Measurements from ENCODE around the gene SYCP2L. TPM values are rescaled to one million over a fixed set of nuclear protein-coding genes. Genes with fewer than 3 reads are reported as not detected.

SYCP2L gene
- total RNA-seq, 1 donor from 2014 or later, result 6.4 TPM

DNA sequence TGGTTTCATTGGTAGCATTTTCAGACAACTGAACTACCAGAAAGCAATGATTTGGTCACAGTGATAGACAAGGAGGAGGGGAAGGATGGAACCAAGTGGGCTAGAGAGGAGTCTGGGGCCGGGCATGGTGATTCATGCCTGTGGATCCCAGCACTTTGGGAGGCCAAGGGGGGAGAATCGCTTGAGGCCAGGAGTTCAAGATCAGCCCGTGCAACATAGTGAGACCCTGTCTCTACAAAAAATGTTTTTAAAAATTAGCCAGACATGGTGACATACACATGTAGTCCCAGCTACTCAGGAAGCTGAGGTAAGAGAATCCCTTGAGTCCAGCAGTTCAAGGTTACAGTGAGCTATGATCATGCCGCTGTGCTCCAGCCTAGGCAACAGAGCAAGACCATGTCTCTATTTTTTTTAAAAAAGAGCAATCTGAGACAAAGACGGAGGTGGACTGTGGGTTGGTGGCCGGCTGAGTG is 70.6 kb downstream of the SYCP2L start:
- Histone ChIP-seq H2AFZ (ENCODE audit: low read depth, low read length) (no peak overlapping the region), H3K4me3 (ENCODE audit: insufficient read depth, low read depth, low read length) (no peak overlapping the region), H3K4me2 (ENCODE audit: low read length) (no peak overlapping the region), H3K9ac (ENCODE audit: low read length) (no peak overlapping the region), H3K79me2 (ENCODE audit: insufficient read depth, low read length) (no peaks in the 10 kb centered on the region), H3K4me1 (ENCODE audit: insufficient read depth, low read length) (peaks cover 5% of the 10 kb centered on the region), H3K9me3 (ENCODE audit: insufficient read depth, low read depth, low read length) (no peaks in the 10 kb centered on the region), H3K27me3 (ENCODE audit: insufficient read depth, low read length) (no peaks in the 10 kb centered on the region), H3K27ac (ENCODE audit: low read depth, low read length) (no peak overlapping the region), H4K20me1 (ENCODE audit: insufficient read depth, low read length) (no peaks in the 10 kb centered on the region), H3K36me3 (ENCODE audit: insufficient read depth, low read length) (no peaks in the 10 kb centered on the region)
- no peak for DNase-seq (ENCODE audit: low read depth)
- Mint-ChIP-seq H3K36me3 (ENCODE audit: low read depth, unreplicated experiment) (peaks cover 2% of the 10 kb centered on the region), H3K9me3 (ENCODE audit: unreplicated experiment) (peaks cover 4% of the 10 kb centered on the region), H3K27me3 (ENCODE audit: low read depth, unreplicated experiment) (no peaks in the 10 kb centered on the region), H3K27ac (ENCODE audit: unreplicated experiment) (no peak overlapping the region), H3K4me3 (ENCODE audit: unreplicated experiment) (no peak overlapping the region), H3K4me1 (ENCODE audit: low read depth, unreplicated experiment) (peaks cover 10% of the 10 kb centered on the region)
- TF ChIP-seq, protein P1, sequence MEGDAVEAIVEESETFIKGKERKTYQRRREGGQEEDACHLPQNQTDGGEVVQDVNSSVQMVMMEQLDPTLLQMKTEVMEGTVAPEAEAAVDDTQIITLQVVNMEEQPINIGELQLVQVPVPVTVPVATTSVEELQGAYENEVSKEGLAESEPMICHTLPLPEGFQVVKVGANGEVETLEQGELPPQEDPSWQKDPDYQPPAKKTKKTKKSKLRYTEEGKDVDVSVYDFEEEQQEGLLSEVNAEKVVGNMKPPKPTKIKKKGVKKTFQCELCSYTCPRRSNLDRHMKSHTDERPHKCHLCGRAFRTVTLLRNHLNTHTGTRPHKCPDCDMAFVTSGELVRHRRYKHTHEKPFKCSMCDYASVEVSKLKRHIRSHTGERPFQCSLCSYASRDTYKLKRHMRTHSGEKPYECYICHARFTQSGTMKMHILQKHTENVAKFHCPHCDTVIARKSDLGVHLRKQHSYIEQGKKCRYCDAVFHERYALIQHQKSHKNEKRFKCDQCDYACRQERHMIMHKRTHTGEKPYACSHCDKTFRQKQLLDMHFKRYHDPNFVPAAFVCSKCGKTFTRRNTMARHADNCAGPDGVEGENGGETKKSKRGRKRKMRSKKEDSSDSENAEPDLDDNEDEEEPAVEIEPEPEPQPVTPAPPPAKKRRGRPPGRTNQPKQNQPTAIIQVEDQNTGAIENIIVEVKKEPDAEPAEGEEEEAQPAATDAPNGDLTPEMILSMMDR (IDR thresholded peaks at IDR 0.05; ENCODE audit: insufficient read depth, low read depth, low read length), result no peak
- TF ChIP-seq EZH2 (IDR thresholded peaks at IDR 0.05; ENCODE audit: insufficient read depth, low read length), result no peak
- FAIRE-seq, result no peak

DNA sequence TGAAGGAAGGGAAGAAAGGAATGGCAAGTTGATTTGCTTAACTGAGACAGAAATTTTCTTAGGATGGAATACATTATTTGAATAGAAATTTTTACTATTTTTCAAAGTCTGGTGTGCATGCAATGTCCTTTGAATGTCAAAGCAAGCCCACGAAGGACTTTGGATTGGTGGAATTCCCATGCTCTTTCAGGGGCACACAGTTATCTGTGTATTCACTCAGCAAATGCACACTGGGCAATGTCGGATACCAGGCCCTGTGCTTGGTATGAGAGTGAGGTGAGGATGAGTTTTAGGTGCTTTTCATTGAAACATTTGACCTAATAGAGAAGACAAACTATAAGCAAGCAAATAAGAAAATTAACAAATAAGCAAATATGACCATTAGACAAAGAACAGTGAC is 73.3 kb downstream of the SYCP2L start:
- FAIRE-seq, result no peak

DNA sequence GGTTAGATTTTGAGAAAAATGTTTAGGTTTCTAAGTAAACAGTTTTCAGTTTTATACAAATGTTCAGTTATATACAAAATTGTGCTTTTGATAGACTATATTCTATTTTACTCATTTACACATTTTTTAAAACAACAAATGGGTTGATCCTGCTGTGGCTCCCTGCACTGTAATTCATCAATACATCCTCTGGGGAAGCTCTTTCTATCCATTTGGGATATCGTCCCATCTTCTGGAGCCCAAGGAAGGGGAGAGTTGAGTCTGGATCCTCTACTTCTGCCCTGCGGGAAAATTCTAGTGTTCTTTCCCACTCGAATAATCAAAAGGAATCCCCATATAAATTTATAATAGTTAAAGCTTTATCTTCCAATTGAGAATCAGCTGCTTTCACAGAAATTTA is 75.0 kb downstream of the SYCP2L start:
- Mint-ChIP-seq H3K9me3 (ENCODE audit: unreplicated experiment) (peaks cover 17% of the 10 kb centered on the region), H3K27ac (ENCODE audit: unreplicated experiment) (no peak overlapping the region), H3K4me1 (ENCODE audit: low read depth, unreplicated experiment) (peaks cover 23% of the 10 kb centered on the region), H3K36me3 (ENCODE audit: low read depth, unreplicated experiment) (peaks cover 5% of the 10 kb centered on the region), H3K4me3 (ENCODE audit: unreplicated experiment) (no peak overlapping the region), H3K27me3 (ENCODE audit: low read depth, unreplicated experiment) (no peaks in the 10 kb centered on the region)
- no peak overlapping the region for H3K27ac ChIP-seq (ENCODE audit: low read depth, low read length)
- no peaks in the 10 kb centered on the region for H4K20me1 ChIP-seq (ENCODE audit: insufficient read depth, low read length)
- DNase-seq (ENCODE audit: low read depth), result no peak
- no peak for FAIRE-seq
- peaks cover 11% of the 10 kb centered on the region for H3K4me1 ChIP-seq (ENCODE audit: insufficient read depth, low read length)
- H3K36me3 ChIP-seq (ENCODE audit: insufficient read depth, low read length), result no peaks in the 10 kb centered on the region
- no peak overlapping the region for H3K4me3 ChIP-seq (ENCODE audit: insufficient read depth, low read depth, low read length)
- H3K9me3 ChIP-seq (ENCODE audit: insufficient read depth, low read depth, low read length), result no peaks in the 10 kb centered on the region
- no peak overlapping the region for H3K9ac ChIP-seq (ENCODE audit: low read length)
- H3K27me3 ChIP-seq (ENCODE audit: insufficient read depth, low read length), result no peaks in the 10 kb centered on the region
- no peak overlapping the region for H2AFZ ChIP-seq (ENCODE audit: low read depth, low read length)
- TF ChIP-seq, protein P1 (IDR thresholded peaks at IDR 0.05; ENCODE audit: insufficient read depth, low read depth, low read length), result no peak
- no peaks in the 10 kb centered on the region for H3K79me2 ChIP-seq (ENCODE audit: insufficient read depth, low read length)
- H3K4me2 ChIP-seq (ENCODE audit: low read length), result no peak overlapping the region

More for the DNA sequence above, 73.3 kb downstream of the SYCP2L start:
- no peak overlapping the region for H3K27ac Mint-ChIP-seq (ENCODE audit: unreplicated experiment)
- TF ChIP-seq, protein P1 (IDR thresholded peaks at IDR 0.05; ENCODE audit: insufficient read depth, low read depth, low read length), result no peak
- TF ChIP-seq EZH2 (IDR thresholded peaks at IDR 0.05; ENCODE audit: insufficient read depth, low read length), result no peak
- peaks cover 9% of the 10 kb centered on the region for H3K9me3 Mint-ChIP-seq (ENCODE audit: unreplicated experiment)
- H3K4me3 ChIP-seq (ENCODE audit: insufficient read depth, low read depth, low read length), result no peak overlapping the region
- H3K27me3 ChIP-seq (ENCODE audit: insufficient read depth, low read length), result no peaks in the 10 kb centered on the region
- no peaks in the 10 kb centered on the region for H3K27me3 Mint-ChIP-seq (ENCODE audit: low read depth, unreplicated experiment)
- no peak overlapping the region for H3K4me3 Mint-ChIP-seq (ENCODE audit: unreplicated experiment)
- H3K4me1 ChIP-seq (ENCODE audit: insufficient read depth, low read length), result peaks cover 11% of the 10 kb centered on the region
- H3K9me3 ChIP-seq (ENCODE audit: insufficient read depth, low read depth, low read length), result no peaks in the 10 kb centered on the region
- H3K9ac ChIP-seq (ENCODE audit: low read length), result no peak overlapping the region
- no peak for DNase-seq (ENCODE audit: low read depth)
- H3K79me2 ChIP-seq (ENCODE audit: insufficient read depth, low read length), result no peaks in the 10 kb centered on the region
- peaks cover 23% of the 10 kb centered on the region for H3K4me1 Mint-ChIP-seq (ENCODE audit: low read depth, unreplicated experiment)
- no peak overlapping the region for H2AFZ ChIP-seq (ENCODE audit: low read depth, low read length)
- H3K36me3 ChIP-seq (ENCODE audit: insufficient read depth, low read length), result no peaks in the 10 kb centered on the region
- no peak overlapping the region for H3K27ac ChIP-seq (ENCODE audit: low read depth, low read length)
- H4K20me1 ChIP-seq (ENCODE audit: insufficient read depth, low read length), result no peaks in the 10 kb centered on the region
- H3K4me2 ChIP-seq (ENCODE audit: low read length), result no peak overlapping the region
- H3K36me3 Mint-ChIP-seq (ENCODE audit: low read depth, unreplicated experiment), result peaks cover 5% of the 10 kb centered on the region
